Measurements from ENCODE around the gene NUDT15.

- no peak for TF ChIP-seq CTCF (conservative IDR thresholded peaks at IDR 0.05; ENCODE audit: low read length)
- no peak for TF ChIP-seq EZH2phosphoT487 (IDR thresholded peaks at IDR 0.05; ENCODE audit: borderline replicate concordance, low read depth, low read length)
Measured at GRCh38 chr13:48093588-48093987, 56.1 kb downstream of the NUDT15 start.

Measured in OCI-LY7 (cell line).